K562 (cell line): ENCODE data around the gene IRGQ.

Experiments used
- CTCF ChIP-seq, 3 experiments: IDR thresholded peaks in 2 of 3; conservative IDR thresholded peaks in 1 of 3; 2 replicates each; pipeline ENCODE4 v1.5.1; 2011 to 2012; ENCODE audit warnings: low read length in 3 of 3, mild to moderate bottlenecking in 3 of 3, control low read depth in 2 of 3, improper control_type of control experiment in 1 of 3, inconsistent platforms in 1 of 3, low read depth in 1 of 3, mixed read lengths in 1 of 3, moderate library complexity in 1 of 3; ENCODE audit not compliant: insufficient read depth in 2 of 3
- ELF4 ChIP-seq: fragments of 450-650 bp; formaldehyde crosslinking; IDR thresholded peaks from 2 replicates; pipeline ENCODE4 v1.4.0; 2022; ENCODE audit warnings: missing genetic modification characterization
- EP300 ChIP-seq: IDR thresholded peaks from 2 replicates; pipeline ENCODE4 v1.6.1; 2012; ENCODE audit warnings: low read length, improper control_type of control experiment
- EZH2 ChIP-seq: IDR thresholded peaks from 2 replicates; pipeline ENCODE4 v1.6.1; 2012; ENCODE audit warnings: low read depth, mild to moderate bottlenecking, inconsistent platforms, low read length, borderline replicate concordance
- HLTF ChIP-seq: fragments of 450-650 bp; IDR thresholded peaks from 2 replicates; pipeline ENCODE4 v1.6.1; 2016
- HMG20B ChIP-seq: fragments of 250-450 bp; sonication (Bioruptor Pico); IDR thresholded peaks from 2 replicates; pipeline ENCODE4 v1.5.0; 2021; ENCODE audit warnings: mild to moderate bottlenecking
- MAFK ChIP-seq: IDR thresholded peaks from 2 replicates; pipeline ENCODE4 v1.6.1; 2011; ENCODE audit warnings: low read length, improper control_type of control experiment
- MEIS2 ChIP-seq: fragments of 450-650 bp; IDR thresholded peaks from 2 replicates; pipeline ENCODE4 v1.6.1; 2014; ENCODE audit warnings: mild to moderate bottlenecking; ENCODE audit not compliant: partially characterized antibody
- PHTF2 ChIP-seq: fragments of 250-450 bp; sonication (Bioruptor Pico); IDR thresholded peaks from 2 replicates; pipeline ENCODE4 v1.5.0; 2021; ENCODE audit warnings: mild to moderate bottlenecking
- POLR2A ChIP-seq: fragments of 450-650 bp; conservative IDR thresholded peaks from 2 replicates; pipeline ENCODE4 v1.6.1; 2016
- PPARD ChIP-seq: fragments of 250-450 bp; sonication (Bioruptor Pico); IDR thresholded peaks from 2 replicates; pipeline ENCODE4 v1.8.0; 2022; ENCODE audit warnings: inconsistent platforms, mild to moderate bottlenecking, moderate library complexity
- SREBF2 ChIP-seq: sonication (generic); formaldehyde crosslinking; IDR thresholded peaks from 2 replicates; pipeline ENCODE4 v1.4.0; 2020; ENCODE audit warnings: mild to moderate bottlenecking, missing genetic modification reagents
- WHSC1 ChIP-seq: IDR thresholded peaks from one replicate; pipeline ENCODE4 v1.6.1; 2012; ENCODE audit warnings: low read length, control low read depth, inconsistent platforms
- ZFP36 ChIP-seq: fragments of 150-350 bp; IDR thresholded peaks from 2 replicates; pipeline ENCODE4 v1.6.1; 2018; ENCODE audit warnings: low read length, low read depth; ENCODE audit not compliant: partially characterized antibody

GRCh38 chr19:43552616-43553015 lies 43.3 kb downstream of the IRGQ start:
- TF ChIP-seq ELF4 (CRISPR knock-in tag) (no peak), EP300 (no peak), EZH2 (no peak), PHTF2 (no peak), MAFK (no peak), HMG20B (no peak), POLR2A (no peak), CTCF (IDR thresholded peaks at IDR 0.05 in 2 of 3, conservative IDR thresholded peaks at IDR 0.05 in 1 of 3; ENCODE audit: insufficient read depth in 2 of 3, low read depth in 1 of 3, low read length in 3 of 3) (no peak), HLTF (no peak), WHSC1 (no peak), MEIS2 (no peak), PPARD (CRISPR knock-in tag) (no peak), SREBF2 (no peak), ZFP36 (no peak)
